WTC11 (cell line): Measurements from ENCODE around the gene ZDHHC24. TPM values are rescaled to one million over a fixed set of nuclear protein-coding genes. Genes with fewer than 3 reads are reported as not detected.
A peak's percentile ranks its signal among the peaks of the same experiment; 100 is the strongest.

ENCODE experiments used
- CREB1 ChIP-seq: sonication (generic); formaldehyde crosslinking; IDR thresholded peaks from 2 replicates; pipeline ENCODE4 v1.8.0; 2023; ENCODE audit warnings: mild to moderate bottlenecking, missing genetic modification reagents
- ESRRA ChIP-seq: sonication (generic); formaldehyde crosslinking; IDR thresholded peaks from 2 replicates; pipeline ENCODE4 v1.8.1; 2022; ENCODE audit warnings: mild to moderate bottlenecking, missing genetic modification reagents, borderline replicate concordance
- FOXJ3 ChIP-seq: sonication (generic); formaldehyde crosslinking; IDR thresholded peaks from 2 replicates; pipeline ENCODE4 v1.9.0; 2021; ENCODE audit warnings: missing genetic modification reagents, mild to moderate bottlenecking, borderline replicate concordance
- FOXP1 ChIP-seq: sonication (generic); formaldehyde crosslinking; IDR thresholded peaks from 2 replicates; pipeline ENCODE4 v1.8.0; 2022; ENCODE audit warnings: missing genetic modification reagents, mild to moderate bottlenecking, moderate library complexity, borderline replicate concordance
- GRHL2 ChIP-seq: fragments of 250-450 bp; sonication (Bioruptor Pico); IDR thresholded peaks from 2 replicates; pipeline ENCODE4 v1.8.0; 2022; ENCODE audit warnings: mild to moderate bottlenecking, moderate library complexity; ENCODE audit not compliant: insufficient replicate concordance, severe bottlenecking
- JUN ChIP-seq: sonication (generic); formaldehyde crosslinking; IDR thresholded peaks from 2 replicates; pipeline ENCODE4 v1.8.0; 2023; ENCODE audit warnings: mild to moderate bottlenecking, missing genetic modification reagents
- MXD4 ChIP-seq: fragments of 250-450 bp; sonication (Bioruptor Pico); IDR thresholded peaks from 2 replicates; pipeline ENCODE4 v1.8.0; 2021; ENCODE audit warnings: mild to moderate bottlenecking, moderate library complexity, borderline replicate concordance
- NFE2L1 ChIP-seq: sonication (generic); formaldehyde crosslinking; IDR thresholded peaks from 2 replicates; pipeline ENCODE4 v1.8.1; 2023; ENCODE audit warnings: missing genetic modification reagents
- NR1H2 ChIP-seq: sonication (generic); formaldehyde crosslinking; IDR thresholded peaks from 2 replicates; pipeline ENCODE4 v1.9.0; 2021; ENCODE audit warnings: mild to moderate bottlenecking, moderate library complexity, missing genetic modification reagents
- OVOL2 ChIP-seq: fragments of 250-450 bp; sonication (Bioruptor Pico); IDR thresholded peaks from 2 replicates; pipeline ENCODE4 v1.9.0; 2021; ENCODE audit warnings: mild to moderate bottlenecking, borderline replicate concordance
- PRRX2 ChIP-seq: fragments of 250-450 bp; sonication (Bioruptor Pico); IDR thresholded peaks from 2 replicates; pipeline ENCODE4 v1.8.0; 2021; ENCODE audit warnings: mild to moderate bottlenecking
- RELA ChIP-seq: sonication (generic); formaldehyde crosslinking; IDR thresholded peaks from 2 replicates; pipeline ENCODE4 v1.8.1; 2022; ENCODE audit warnings: missing genetic modification reagents, mild to moderate bottlenecking, borderline replicate concordance
- SP1 ChIP-seq: sonication (generic); formaldehyde crosslinking; conservative IDR thresholded peaks from 2 replicates; pipeline ENCODE4 v1.8.1; 2022; ENCODE audit warnings: missing genetic modification reagents
- TEAD1 ChIP-seq: sonication (generic); formaldehyde crosslinking; IDR thresholded peaks from 2 replicates; pipeline ENCODE4 v1.8.0; 2022; ENCODE audit warnings: mild to moderate bottlenecking, missing genetic modification reagents
- ZNF138 ChIP-seq: sonication (generic); formaldehyde crosslinking; conservative IDR thresholded peaks from 2 replicates; pipeline ENCODE4 v1.8.1; 2022; ENCODE audit warnings: mild to moderate bottlenecking, moderate library complexity, missing genetic modification reagents
- ZNF232 ChIP-seq: sonication (generic); formaldehyde crosslinking; IDR thresholded peaks from 2 replicates; pipeline ENCODE4 v1.8.0; 2022; ENCODE audit warnings: mild to moderate bottlenecking, missing genetic modification reagents
- ZNF263 ChIP-seq: sonication (generic); formaldehyde crosslinking; IDR thresholded peaks from 2 replicates; pipeline ENCODE4 v1.8.1; 2022; ENCODE audit warnings: low read depth, mild to moderate bottlenecking, moderate library complexity, missing genetic modification reagents
- ZNF416 ChIP-seq: fragments of 250-450 bp; sonication (Bioruptor Pico); IDR thresholded peaks from 2 replicates; pipeline ENCODE4 v1.9.0; 2021; ENCODE audit warnings: mild to moderate bottlenecking, inconsistent platforms
- ZNF671 ChIP-seq: fragments of 250-450 bp; sonication (Bioruptor Pico); IDR thresholded peaks from 2 replicates; pipeline ENCODE4 v1.8.0; 2021; ENCODE audit warnings: mild to moderate bottlenecking
- total RNA-seq: library from RNA; stranded (reverse); gene quantifications from 3 replicates; pipeline ENCODE4 v1.2.3, GENCODE V29; 2021
- TF ChIP-seq, protein P1 (sequence below): sonication (generic); formaldehyde crosslinking; IDR thresholded peaks from 2 replicates; pipeline ENCODE4 v1.8.1; 2023; ENCODE audit warnings: mild to moderate bottlenecking, moderate library complexity, missing genetic modification reagents
- TF ChIP-seq, protein P2 (sequence below): sonication (generic); formaldehyde crosslinking; IDR thresholded peaks from 2 replicates; pipeline ENCODE4 v1.8.1; 2023; ENCODE audit warnings: mild to moderate bottlenecking, missing genetic modification reagents, borderline replicate concordance
- TF ChIP-seq, protein P3 (sequence below): sonication (generic); formaldehyde crosslinking; IDR thresholded peaks from 2 replicates; pipeline ENCODE4 v1.8.0; 2022; ENCODE audit warnings: mild to moderate bottlenecking, missing genetic modification reagents
- TF ChIP-seq, protein P4 (sequence below): sonication (generic); formaldehyde crosslinking; conservative IDR thresholded peaks from 2 replicates; pipeline ENCODE4 v1.8.1; 2022; ENCODE audit warnings: mild to moderate bottlenecking, missing genetic modification reagents
- TF ChIP-seq, protein P5 (sequence below): sonication (generic); formaldehyde crosslinking; IDR thresholded peaks from 2 replicates; pipeline ENCODE4 v1.8.1; 2022; ENCODE audit warnings: missing genetic modification reagents, borderline replicate concordance
- TF ChIP-seq, protein P6 (sequence below): fragments of 250-450 bp; sonication (Bioruptor Pico); IDR thresholded peaks from 2 replicates; pipeline ENCODE4 v2.1.2; 2022; ENCODE audit warnings: mild to moderate bottlenecking, moderate library complexity
- TF ChIP-seq, protein P7 (sequence below): sonication (generic); formaldehyde crosslinking; IDR thresholded peaks from 2 replicates; pipeline ENCODE4 v1.8.0; 2022; ENCODE audit warnings: mild to moderate bottlenecking, missing genetic modification reagents
- TF ChIP-seq, protein P8 (sequence below): fragments of 250-450 bp; sonication (Bioruptor Pico); IDR thresholded peaks from 2 replicates; pipeline ENCODE4 v1.9.0; 2021; ENCODE audit warnings: mild to moderate bottlenecking

ZDHHC24 gene
- total RNA-seq, 1 experiment from 2014 or later, result 14.8 TPM

DNA sequence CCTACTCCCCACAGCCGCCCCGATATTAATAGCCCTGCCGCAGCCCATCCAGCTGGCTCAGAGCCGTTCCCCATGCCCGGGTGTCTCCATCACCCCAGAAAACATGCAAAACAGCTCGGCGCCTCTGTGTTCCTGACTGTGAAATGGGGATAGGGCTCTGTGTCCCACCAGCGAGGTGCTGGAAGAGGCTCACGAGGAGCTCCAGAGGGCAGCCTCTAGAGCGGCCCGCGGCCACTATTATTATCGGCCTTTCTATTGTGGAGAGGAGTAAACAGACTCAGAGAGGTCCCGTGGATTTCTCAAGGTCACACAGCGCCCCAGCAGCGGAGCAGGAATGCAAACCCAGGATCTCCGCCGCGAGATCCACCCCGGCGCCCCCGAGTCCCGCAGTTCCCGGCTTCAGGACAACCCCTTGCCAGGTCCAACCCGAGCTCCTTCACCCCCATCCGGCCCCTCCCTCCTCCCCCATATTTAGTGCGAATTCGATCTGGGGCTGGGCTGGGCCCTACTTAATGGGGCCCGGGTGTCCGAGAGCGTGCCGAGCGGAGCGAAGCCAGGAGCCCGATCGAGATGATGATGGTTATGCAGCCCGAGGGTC, 619 bp upstream of the ZDHHC24 start, which contains the start of gene ACTN3 (continued):
- TF ChIP-seq MXD4 (CRISPR knock-in tag) (peak; percentile 61; the same call in 1 of the 2 replicates), ZNF671 (CRISPR knock-in tag) (peak; percentile 49; the same call in 1 of the 2 replicates), ZNF263 (CRISPR knock-in tag) (no peak), FOXP1 (CRISPR knock-in tag) (no peak), ZNF416 (CRISPR knock-in tag) (no peak), GRHL2 (CRISPR knock-in tag) (no peak), TEAD1 (CRISPR knock-in tag) (no peak), ESRRA (CRISPR knock-in tag) (no peak), NR1H2 (CRISPR knock-in tag) (no peak), NFE2L1 (CRISPR knock-in tag) (no peak), ZNF232 (CRISPR knock-in tag) (no peak), ZNF138 (CRISPR knock-in tag) (0 out of 2 replicates have a peak, but pooled peaks have one; percentile 57), PRRX2 (CRISPR knock-in tag) (0 out of 2 replicates have a peak, but pooled peaks have one; percentile 46), SP1 (CRISPR knock-in tag) (peak; percentile 45; the same call in 1 of the 2 replicates), FOXJ3 (CRISPR knock-in tag) (no peak), RELA (CRISPR knock-in tag) (no peak), OVOL2 (CRISPR knock-in tag) (no peak), JUN (CRISPR knock-in tag) (no peak), CREB1 (no peak)
- TF ChIP-seq, protein P1, sequence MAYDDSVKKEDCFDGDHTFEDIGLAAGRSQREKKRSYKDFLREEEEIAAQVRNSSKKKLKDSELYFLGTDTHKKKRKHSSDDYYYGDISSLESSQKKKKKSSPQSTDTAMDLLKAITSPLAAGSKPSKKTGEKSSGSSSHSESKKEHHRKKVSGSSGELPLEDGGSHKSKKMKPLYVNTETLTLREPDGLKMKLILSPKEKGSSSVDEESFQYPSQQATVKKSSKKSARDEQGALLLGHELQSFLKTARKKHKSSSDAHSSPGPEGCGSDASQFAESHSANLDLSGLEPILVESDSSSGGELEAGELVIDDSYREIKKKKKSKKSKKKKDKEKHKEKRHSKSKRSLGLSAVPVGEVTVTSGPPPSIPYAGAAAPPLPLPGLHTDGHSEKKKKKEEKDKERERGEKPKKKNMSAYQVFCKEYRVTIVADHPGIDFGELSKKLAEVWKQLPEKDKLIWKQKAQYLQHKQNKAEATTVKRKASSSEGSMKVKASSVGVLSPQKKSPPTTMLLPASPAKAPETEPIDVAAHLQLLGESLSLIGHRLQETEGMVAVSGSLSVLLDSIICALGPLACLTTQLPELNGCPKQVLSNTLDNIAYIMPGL (CRISPR knock-in tag), result no peak
- TF ChIP-seq, protein P2, sequence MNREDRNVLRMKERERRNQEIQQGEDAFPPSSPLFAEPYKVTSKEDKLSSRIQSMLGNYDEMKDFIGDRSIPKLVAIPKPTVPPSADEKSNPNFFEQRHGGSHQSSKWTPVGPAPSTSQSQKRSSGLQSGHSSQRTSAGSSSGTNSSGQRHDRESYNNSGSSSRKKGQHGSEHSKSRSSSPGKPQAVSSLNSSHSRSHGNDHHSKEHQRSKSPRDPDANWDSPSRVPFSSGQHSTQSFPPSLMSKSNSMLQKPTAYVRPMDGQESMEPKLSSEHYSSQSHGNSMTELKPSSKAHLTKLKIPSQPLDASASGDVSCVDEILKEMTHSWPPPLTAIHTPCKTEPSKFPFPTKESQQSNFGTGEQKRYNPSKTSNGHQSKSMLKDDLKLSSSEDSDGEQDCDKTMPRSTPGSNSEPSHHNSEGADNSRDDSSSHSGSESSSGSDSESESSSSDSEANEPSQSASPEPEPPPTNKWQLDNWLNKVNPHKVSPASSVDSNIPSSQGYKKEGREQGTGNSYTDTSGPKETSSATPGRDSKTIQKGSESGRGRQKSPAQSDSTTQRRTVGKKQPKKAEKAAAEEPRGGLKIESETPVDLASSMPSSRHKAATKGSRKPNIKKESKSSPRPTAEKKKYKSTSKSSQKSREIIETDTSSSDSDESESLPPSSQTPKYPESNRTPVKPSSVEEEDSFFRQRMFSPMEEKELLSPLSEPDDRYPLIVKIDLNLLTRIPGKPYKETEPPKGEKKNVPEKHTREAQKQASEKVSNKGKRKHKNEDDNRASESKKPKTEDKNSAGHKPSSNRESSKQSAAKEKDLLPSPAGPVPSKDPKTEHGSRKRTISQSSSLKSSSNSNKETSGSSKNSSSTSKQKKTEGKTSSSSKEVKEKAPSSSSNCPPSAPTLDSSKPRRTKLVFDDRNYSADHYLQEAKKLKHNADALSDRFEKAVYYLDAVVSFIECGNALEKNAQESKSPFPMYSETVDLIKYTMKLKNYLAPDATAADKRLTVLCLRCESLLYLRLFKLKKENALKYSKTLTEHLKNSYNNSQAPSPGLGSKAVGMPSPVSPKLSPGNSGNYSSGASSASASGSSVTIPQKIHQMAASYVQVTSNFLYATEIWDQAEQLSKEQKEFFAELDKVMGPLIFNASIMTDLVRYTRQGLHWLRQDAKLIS (CRISPR knock-in tag), result no peak
- TF ChIP-seq, protein P3, sequence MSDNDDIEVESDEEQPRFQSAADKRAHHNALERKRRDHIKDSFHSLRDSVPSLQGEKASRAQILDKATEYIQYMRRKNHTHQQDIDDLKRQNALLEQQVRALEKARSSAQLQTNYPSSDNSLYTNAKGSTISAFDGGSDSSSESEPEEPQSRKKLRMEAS (CRISPR knock-in tag), result no peak
- TF ChIP-seq, protein P4, sequence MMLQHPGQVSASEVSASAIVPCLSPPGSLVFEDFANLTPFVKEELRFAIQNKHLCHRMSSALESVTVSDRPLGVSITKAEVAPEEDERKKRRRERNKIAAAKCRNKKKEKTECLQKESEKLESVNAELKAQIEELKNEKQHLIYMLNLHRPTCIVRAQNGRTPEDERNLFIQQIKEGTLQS (CRISPR knock-in tag), result no peak
- TF ChIP-seq, protein P5, sequence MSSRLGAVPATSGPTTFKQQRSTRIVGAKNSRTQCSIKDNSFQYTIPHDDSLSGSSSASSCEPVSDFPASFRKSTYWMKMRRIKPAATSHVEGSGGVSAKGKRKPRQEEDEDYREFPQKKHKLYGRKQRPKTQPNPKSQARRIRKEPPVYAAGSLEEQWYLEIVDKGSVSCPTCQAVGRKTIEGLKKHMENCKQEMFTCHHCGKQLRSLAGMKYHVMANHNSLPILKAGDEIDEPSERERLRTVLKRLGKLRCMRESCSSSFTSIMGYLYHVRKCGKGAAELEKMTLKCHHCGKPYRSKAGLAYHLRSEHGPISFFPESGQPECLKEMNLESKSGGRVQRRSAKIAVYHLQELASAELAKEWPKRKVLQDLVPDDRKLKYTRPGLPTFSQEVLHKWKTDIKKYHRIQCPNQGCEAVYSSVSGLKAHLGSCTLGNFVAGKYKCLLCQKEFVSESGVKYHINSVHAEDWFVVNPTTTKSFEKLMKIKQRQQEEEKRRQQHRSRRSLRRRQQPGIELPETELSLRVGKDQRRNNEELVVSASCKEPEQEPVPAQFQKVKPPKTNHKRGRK (CRISPR knock-in tag), result no peak
- TF ChIP-seq, protein P6, sequence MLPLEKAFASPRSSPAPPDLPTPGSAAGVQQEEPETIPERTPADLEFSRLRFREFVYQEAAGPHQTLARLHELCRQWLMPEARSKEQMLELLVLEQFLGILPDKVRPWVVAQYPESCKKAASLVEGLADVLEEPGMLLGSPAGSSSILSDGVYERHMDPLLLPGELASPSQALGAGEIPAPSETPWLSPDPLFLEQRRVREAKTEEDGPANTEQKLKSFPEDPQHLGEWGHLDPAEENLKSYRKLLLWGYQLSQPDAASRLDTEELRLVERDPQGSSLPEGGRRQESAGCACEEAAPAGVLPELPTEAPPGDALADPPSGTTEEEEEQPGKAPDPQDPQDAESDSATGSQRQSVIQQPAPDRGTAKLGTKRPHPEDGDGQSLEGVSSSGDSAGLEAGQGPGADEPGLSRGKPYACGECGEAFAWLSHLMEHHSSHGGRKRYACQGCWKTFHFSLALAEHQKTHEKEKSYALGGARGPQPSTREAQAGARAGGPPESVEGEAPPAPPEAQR, result no peak
- TF ChIP-seq, protein P7, sequence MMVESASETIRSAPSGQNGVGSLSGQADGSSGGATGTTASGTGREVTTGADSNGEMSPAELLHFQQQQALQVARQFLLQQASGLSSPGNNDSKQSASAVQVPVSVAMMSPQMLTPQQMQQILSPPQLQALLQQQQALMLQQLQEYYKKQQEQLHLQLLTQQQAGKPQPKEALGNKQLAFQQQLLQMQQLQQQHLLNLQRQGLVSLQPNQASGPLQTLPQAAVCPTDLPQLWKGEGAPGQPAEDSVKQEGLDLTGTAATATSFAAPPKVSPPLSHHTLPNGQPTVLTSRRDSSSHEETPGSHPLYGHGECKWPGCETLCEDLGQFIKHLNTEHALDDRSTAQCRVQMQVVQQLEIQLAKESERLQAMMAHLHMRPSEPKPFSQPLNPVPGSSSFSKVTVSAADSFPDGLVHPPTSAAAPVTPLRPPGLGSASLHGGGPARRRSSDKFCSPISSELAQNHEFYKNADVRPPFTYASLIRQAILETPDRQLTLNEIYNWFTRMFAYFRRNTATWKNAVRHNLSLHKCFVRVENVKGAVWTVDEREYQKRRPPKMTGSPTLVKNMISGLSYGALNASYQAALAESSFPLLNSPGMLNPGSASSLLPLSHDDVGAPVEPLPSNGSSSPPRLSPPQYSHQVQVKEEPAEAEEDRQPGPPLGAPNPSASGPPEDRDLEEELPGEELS, result no peak
- TF ChIP-seq, protein P8, sequence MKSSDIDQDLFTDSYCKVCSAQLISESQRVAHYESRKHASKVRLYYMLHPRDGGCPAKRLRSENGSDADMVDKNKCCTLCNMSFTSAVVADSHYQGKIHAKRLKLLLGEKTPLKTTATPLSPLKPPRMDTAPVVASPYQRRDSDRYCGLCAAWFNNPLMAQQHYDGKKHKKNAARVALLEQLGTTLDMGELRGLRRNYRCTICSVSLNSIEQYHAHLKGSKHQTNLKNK (CRISPR knock-in tag), result no peak
